Suppressor macrophage treated with lipopolysaccharide for 1 hour (primary cell): ENCODE measurements around the gene XPNPEP1.
"Not testable (repeated sequence)": the region's sequence is repeated elsewhere in the genome, so short reads cannot be mapped to it uniquely, and the experiment has no call there.

Source experiments
- DNase-seq, 3 donors: peaks; one replicate each; pipeline ENCODE4 v3.0.0-alpha.2; 2020 to 2022

The XPNPEP1 gene

DNA sequence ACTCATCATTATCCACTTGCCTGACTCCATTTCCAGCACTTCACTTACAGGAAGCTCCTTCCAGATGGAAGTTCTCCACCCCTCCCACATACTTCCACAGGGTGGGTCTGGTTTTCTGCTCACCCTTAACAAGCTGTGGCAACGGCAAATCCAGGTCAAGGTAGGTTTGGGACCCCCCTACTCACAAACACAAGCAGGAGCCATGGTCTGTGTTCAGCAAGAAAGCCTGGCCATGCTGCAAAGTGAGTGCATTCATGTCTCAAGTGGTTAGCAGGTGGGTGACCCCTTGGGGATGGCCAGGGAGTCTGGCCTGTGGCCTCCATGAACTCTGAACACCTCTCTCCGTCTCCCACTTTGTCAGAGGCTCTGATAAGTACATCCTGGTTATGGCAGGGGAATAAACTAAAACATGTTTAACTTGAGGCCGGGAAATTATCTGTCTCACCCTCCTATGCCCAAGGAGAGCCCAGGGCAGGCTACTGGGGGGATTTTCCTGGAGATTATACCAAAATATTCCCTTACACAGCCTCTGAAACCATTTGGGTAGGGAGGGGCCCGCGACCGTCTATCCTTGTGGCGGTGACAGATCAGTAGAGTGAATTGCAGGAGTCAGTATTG lies 844 bp downstream of the XPNPEP1 start:
- DNase-seq = no peak

- no peak for DNase-seq
Observed at GRCh38 chr10:109920016-109920415, 3.3 kb downstream of the XPNPEP1 start.

DNA sequence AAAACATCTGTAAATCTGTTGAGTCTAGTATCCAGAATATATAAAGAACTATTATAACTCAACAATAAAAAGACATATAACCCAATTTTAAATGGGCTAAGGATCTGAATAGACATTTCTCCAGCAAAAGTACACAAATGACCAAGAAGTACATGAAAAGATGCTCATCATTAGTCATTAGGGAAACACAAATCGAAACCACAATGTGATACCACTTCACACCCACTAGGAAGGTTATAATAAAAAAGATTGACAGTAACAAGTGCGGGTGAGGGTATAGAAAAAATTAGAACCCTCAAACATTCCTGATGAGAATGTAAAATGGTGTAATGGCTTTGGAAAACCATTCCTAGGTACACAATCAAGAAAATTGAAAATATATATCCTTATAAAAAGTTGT lies 4.1 kb downstream of the XPNPEP1 start:
- DNase-seq = peak in 2 of 3 donors; percentile 33 to 50

- not testable (repeated sequence) for DNase-seq
Observed at GRCh38 chr10:109918707-109919106, 4.6 kb downstream of the XPNPEP1 start.

DNA sequence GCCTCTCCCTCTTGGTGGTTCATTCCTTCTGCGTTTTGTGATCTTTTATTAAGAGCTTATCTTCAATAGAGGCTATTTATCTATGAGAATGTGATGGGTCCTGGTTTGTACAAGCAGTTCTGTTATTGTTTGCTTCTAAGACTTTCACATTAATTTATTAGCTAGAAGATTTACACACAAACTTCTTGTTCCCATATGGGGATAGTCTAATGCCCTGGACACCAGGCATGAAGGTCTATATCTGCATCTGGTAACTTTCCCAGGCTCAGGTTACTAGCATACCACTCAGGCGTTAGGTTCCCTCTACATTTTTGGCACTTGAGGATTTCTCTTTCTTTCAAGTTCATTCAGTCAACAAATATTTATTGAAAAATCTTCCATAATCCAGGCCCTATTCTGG lies 7.7 kb downstream of the XPNPEP1 start:
- DNase-seq = no peak

DNA sequence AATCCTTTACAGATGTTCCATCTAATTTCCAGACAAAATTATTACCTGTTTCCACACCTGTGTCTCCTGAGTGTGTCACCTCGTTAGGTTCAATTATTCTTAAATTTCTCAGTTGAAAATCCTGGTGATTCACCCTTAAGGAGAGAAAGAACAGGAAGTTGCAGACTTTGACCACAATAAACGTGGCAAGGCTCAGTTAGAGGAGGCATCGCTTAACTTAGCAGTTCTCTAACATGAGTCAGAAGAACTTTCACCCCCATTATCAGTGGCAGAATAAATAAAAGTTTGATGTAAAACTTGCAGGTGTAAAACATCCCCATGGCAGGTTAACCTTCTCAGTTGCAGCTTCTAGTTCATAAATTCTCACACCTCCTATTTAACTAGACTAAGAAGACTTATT lies 8.3 kb downstream of the XPNPEP1 start:
- DNase-seq = peak; percentile 71 to 86 (median 86)

DNA sequence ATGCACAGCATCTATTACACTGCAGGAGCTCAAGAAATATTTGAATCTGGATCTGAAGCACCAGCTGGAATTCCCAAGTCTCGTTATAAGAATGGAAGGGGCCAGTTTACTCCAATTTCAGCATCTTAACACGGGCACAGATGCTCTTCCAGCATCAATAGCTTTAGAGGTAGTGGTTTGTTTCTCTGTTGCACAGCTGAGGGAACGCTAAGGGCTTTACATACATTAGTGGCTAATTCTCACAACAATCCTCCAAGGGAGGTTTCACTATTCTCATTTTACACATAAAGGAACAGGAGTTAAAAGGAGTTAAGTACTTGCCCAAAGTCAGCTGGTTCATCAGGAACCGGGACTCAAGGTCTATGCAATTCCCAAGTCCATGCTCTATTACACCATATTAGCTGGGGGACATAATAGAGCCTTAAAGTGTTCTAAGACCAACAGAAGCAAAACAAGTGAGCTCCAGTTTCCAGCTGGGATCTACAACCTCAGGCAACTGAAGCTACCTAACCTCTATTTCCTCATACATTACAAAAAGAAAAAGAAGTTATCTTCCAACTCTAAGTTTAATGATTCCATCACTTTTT lies 9.9 kb downstream of the XPNPEP1 start:
- no peak for DNase-seq

DNA sequence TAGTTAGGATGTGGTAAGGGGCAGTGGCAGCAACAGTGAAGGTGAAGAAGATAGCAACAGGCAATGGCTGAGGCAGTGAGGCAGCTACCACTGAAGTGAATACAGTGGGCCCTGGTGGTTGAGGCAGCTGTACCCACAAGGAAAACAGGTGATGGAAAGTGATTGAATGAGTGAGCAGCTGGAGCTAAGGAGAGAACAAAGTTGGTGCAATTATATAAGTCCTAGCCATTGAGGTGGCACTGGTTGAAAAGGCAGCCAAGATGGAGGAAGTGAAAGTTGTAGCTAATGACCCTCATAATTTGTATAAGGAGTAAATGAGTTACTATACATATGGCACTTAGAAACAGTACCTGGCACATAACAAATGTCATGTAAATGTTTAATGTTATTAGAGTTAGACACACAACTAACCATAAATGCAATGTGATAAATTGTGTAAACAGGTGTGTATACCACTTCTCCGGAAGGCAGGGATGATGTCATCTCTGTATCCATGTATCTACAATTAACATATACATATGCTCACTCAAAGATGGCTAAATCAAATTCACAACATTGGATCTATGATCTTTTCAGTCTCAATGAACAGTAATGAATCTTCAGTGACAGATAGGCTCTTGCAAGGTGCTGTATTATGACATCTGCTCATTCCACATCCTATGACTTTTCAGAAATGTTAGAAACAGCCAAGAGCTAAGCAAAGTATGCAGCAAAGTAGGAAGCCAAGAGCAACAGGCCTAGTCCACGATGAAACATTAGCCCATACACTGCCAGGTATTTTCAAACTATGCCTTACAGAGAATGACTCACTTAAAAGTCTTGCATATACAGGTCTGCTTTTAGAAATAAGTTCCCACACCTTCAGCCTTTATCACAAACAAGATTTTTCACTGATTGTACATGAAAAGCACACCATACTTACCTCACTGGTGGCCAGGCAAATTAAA lies 10.7 kb downstream of the XPNPEP1 start:
- DNase-seq = no peak

DNA sequence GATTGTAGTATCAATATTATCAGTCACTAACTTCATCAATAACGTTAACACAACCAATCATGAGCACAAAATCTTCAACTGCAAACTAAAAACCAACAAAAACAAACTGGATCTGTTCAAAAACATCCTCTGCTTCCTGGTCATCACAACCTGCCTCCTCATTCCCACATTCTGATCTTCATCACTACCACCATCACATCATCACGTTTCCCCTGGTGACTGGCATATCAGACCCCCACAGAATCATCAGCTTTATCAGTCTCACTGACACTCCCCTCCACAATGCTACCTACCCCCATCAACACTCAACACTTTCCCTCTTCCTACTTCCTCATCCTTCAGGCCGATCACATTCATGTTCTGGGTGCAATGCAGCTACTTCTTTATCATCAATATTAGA lies 11.4 kb downstream of the XPNPEP1 start:
- no peak for DNase-seq

DNA sequence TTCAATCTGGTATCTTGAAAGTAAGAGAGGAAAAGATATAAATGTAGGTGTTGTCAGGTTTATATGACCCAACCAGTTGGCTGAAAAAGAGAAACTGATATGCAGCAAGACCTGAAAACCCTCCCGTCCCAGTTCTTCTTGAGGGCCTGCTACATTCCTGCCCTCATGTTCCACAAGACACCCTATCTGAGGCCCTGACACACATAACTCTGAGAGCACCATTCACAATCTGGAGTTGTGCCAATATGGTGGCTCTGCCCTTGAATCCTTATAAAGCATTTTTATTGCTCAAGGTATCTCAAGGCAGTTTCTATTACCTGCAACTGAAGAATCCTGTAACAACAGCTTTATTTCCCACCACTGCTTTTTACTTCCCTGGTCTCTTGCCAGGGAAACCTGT lies 17.0 kb downstream of the XPNPEP1 start:
- no peak for DNase-seq

DNA sequence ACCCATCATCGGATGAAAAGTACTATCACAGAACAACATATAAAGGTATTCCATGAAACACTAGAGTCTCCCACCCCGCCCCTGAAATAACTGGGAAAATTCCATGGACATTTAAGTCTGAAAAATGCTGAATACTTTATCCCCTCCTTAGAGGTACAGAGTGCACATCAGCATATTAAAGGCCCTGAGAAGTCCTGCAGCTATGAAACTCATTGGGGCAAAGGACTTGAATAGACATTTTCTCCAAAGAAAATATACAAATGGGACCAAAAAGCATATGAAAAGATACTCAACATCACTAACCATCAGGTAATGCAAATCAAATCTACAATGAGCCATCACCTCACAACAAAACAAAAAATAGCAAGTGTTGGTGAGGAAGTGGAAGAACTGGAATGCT lies 18.9 kb downstream of the XPNPEP1 start:
- DNase-seq = no peak

- peak in 2 of 3 donors; percentile 76 to 77 for DNase-seq
Observed at GRCh38 chr10:109902992-109903947, 20.0 kb downstream of the XPNPEP1 start.

DNA sequence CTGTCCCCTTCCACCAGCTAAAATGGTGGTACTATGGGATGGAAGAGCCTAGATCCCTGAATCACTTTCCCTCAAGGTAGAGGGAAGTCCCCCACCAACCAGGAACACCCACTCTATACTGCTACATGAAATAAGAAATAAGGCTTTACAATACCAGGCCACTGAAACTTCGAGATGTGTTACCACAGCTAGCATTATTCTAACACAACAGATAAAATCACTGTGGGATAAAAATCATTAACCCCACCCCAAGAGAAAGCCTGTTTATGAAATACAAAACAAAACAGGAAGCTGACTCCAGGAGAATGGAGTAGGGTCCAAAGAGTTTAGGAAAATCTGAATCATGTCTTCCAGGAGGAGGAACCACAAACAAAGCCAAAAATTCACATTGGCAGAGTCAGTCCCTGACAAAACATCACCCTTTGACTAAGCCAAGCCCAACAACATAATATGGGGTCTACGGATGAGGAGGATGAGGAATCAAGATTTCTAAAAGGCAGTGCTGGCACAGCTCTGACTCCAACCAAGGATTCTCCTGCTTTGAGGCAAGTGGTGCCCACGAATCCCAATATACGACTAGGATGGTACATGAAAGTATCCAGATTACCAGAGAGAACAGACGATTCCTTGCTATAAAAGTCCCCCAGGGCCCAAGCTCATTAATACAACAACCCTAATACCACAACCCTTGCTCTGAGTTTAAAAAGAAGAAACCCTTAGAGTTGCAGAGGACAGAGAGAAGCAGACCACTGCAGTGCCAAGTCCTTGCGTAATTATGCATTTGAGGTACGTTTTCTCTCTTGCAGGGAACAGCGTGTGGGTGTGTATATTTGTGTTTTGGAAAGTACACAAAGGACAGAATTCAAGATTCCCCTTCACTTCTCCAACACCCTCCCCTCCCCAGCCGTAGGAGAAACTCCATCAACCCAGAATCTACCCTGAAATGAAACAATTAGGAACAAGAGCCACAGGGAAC lies 23.7 kb downstream of the XPNPEP1 start:
- peak; percentile 63 to 80 (median 79) for DNase-seq

DNA sequence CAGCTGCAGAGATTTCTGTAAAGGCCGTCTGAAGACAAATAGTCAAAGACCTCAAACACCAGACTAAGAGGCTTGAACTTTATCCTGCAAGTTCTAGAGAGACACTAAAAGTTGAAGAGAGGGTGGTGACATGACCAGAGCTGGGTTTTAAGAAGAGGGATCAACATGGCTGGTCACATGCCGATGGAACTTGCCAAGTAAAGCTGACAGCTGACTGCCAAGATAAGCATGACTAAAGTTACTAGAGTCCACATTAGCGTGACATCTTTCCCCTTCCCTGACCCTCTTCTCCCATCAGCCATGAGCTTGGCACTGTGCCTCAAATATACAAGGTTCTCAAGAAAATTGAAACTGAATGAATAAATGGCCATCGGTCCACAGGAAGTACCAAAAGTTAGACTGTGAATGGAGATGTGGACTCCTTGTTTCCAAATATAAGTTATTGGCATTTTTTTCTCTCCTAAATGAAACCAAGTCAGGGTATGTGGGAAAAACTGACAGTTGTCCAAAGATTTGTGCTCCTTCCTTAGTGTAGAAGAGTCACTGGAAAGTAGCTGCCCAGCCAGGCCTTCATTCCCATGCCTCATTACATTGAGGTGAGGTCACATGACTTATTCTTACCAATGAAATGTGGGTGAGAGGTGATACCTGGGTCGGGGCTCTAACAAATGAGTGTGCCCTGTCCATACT lies 24.5 kb downstream of the XPNPEP1 start:
- DNase-seq = no peak

DNA sequence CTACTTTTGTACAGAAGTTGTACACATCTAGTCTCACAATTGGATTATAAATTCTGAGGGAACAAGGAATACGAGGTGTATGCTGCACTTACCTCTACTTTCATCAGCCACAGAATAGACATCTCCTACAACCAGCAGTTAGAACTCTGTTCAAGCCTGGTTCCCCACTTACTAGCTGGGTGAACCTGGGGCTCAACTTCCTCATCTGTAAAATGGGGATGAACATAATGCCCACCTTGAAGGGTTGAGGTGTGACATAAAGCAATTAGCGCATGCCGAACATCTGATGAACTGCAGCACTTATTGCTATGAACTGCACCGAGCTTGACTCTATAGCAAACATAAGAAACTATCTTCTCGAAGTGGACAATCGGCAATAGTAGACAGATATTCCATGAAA lies 25.3 kb downstream of the XPNPEP1 start:
- DNase-seq = no peak

GRCh38 chr10:109895848-109896247 lies 27.5 kb downstream of the XPNPEP1 start:
- no peak for DNase-seq

DNA sequence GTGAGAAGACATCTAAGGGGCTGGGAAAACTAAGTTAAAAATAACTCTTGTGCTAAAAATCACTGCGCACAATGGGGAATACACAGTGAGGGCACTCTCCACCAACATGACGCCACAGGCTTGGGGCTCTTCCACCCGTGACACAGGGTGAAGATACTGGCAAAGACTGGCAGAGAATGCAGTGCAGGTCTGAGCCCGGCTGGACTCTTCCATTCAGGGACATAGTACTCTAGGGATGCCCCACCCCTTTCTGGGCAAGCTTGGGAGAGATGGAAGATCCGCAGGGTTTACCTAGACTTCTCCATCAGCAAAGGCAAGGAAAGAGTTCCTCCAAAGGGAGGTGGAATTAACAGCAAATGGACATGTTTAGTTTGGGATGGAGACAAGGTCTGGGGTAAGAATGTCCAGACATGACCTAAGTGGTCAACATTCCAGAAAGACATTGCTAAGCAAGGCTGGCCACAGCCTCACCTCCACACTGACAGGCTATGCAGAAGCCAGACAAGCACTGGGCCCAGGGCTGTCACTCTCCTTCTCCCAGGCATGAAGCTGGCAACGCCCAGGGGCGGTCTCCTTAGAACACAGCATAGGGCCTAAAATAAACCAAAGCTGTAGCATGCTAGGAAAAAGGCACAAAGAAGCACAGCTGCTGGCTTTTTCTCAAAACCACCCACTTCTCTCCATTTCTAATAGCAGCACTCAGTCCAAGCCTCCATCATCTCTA lies 28.1 kb downstream of the XPNPEP1 start:
- DNase-seq = no peak

- DNase-seq = no peak
Observed at GRCh38 chr10:109894516-109894915, 28.8 kb downstream of the XPNPEP1 start.

GRCh38 chr10:109893386-109893785 lies 29.9 kb downstream of the XPNPEP1 start:
- no peak for DNase-seq

DNA sequence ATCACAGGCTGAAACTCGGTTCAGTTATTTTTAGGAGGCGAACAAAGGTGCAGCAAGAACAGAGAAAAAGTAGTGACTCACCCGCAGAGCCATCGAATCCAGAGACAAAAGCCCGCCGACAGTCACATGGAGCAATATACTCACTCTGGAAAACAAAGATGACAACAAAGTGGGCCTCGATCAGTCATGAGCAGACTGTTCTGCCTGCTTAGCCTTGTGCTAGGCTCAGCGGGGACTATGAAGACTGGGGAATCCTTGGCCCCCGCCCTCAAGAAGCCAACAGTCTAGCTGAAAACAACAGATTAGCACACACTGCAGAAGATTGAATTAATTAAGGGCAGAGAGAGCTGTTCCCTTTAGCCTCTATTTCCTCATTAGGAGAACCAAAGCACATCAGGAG lies 30.4 kb downstream of the XPNPEP1 start:
- no peak for DNase-seq
